ENCODE data around the gene SCUBE2. TPM values are rescaled to one million over a fixed set of nuclear protein-coding genes. Genes with fewer than 3 reads are reported as not detected.

The SCUBE2 gene
- total and polyA plus RNA-seq, 4 donors: 2.6 to 27.6 (median 4.0) TPM

DNA sequence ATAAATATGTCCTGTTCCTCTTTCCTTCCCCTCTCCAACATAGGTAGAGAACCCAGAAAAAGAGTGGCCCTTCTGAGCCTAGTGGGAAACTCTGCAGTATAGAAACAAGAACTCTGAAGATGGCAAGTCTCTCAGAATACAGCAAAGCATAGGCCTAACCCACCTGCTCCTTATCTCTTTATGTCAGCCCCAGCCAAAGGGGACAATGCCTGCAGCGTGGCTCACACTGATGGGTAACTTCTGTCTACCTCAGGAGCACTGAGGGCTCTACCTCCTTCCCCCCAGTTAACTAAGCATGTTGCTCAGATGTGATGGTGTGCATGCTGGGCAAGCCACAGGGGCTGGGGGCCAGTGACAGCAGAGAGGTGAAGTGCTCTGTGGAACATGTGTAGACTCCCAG is 82.7 kb downstream of the SCUBE2 start:
- Histone ChIP-seq H3K4me3 (no peak overlapping the region), H3K9me3 (ENCODE audit: control insufficient read depth in 4 of 4, insufficient read depth in 3 of 4, low read length in 3 of 4) (no peaks in the 10 kb centered on the region), H3K27me3 (ENCODE audit: control insufficient read depth in 3 of 3, insufficient read depth in 3 of 3, low read length in 2 of 3) (peaks cover 0 to 11% (median 5%) of the 10 kb centered on the region in 3 donors), H3K36me3 (ENCODE audit: control insufficient read depth in 4 of 4, insufficient read depth in 4 of 4, low read length in 4 of 4) (no peaks in the 10 kb centered on the region), H3K4me1 (ENCODE audit: control insufficient read depth in 5 of 5, insufficient read depth in 5 of 5, low read length in 5 of 5) (peaks cover 0 to 7% (median 0%) of the 10 kb centered on the region in 5 donors), H3K9ac (ENCODE audit: insufficient read depth in 1 of 2, low read length in 2 of 2) (no peak overlapping the region), H3K27ac (ENCODE audit: low read depth in 1 of 2, low read length in 1 of 2) (no peak overlapping the region)
- no peak for TF ChIP-seq CTCF (IDR thresholded peaks at IDR 0.05; ENCODE audit: control extremely low read depth, extremely low read depth)
- DNase-seq (no peak), ATAC-seq (ENCODE audit: insufficient read depth, low FRiP score) (no peak)
- WGBS, 2 donors: 76 to 100% methylated on average over 1 of the region's 1 CpG

- WGBS, 2 donors: 69 to 75% methylated on average over 3 of the region's 3 CpGs
- TF ChIP-seq CTCF (IDR thresholded peaks at IDR 0.05; ENCODE audit: control extremely low read depth, extremely low read depth): no peak
- ATAC-seq (ENCODE audit: insufficient read depth, low FRiP score): no peak
- Histone ChIP-seq H3K9me3 (ENCODE audit: control insufficient read depth in 4 of 4, insufficient read depth in 3 of 4, low read length in 3 of 4) (peaks cover 0 to 2% (median 0%) of the 10 kb centered on the region in 4 donors), H3K4me1 (ENCODE audit: control insufficient read depth in 5 of 5, insufficient read depth in 5 of 5, low read length in 5 of 5) (peaks cover 0 to 12% (median 2%) of the 10 kb centered on the region in 5 donors), H3K9ac (ENCODE audit: insufficient read depth in 1 of 2, low read length in 2 of 2) (no peak overlapping the region), H3K27ac (ENCODE audit: low read depth in 1 of 2, low read length in 1 of 2) (no peak overlapping the region), H3K36me3 (ENCODE audit: control insufficient read depth in 4 of 4, insufficient read depth in 4 of 4, low read length in 4 of 4) (no peaks in the 10 kb centered on the region), H3K4me3 (no peak overlapping the region), H3K27me3 (ENCODE audit: control insufficient read depth in 3 of 3, insufficient read depth in 3 of 3, low read length in 2 of 3) (peaks cover 0 to 15% (median 8%) of the 10 kb centered on the region in 3 donors)
- no peak for DNase-seq
Measured at GRCh38 chr11:9008011-9008550, 83.3 kb downstream of the SCUBE2 start.

DNA sequence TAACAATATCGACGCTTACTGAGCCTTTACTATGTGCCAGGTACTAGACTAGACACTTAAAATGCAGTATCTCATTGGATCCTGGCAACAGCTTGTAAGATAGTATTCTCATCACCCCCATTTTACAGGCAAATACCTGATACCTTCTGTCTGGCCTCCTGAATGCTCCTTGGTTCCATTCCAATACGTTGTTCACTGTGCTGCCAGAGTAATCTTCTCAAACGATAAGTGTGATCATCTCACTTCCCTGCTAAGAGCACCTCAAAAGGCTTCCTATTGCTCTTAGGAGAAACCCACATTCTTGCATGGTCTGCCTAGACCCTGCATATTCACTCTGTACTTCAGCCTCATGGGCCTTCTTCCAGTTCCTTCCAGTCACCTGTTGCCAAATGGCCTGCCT is 86.3 kb downstream of the SCUBE2 start:
- WGBS, 2 donors: 84 to 86% methylated on average over 4 of the region's 4 CpGs
- Histone ChIP-seq H3K9ac (ENCODE audit: insufficient read depth in 1 of 2, low read length in 2 of 2) (no peak overlapping the region), H3K27ac (ENCODE audit: low read depth in 1 of 2, low read length in 1 of 2) (no peak overlapping the region), H3K36me3 (ENCODE audit: control insufficient read depth in 4 of 4, insufficient read depth in 4 of 4, low read length in 4 of 4) (no peaks in the 10 kb centered on the region), H3K27me3 (ENCODE audit: control insufficient read depth in 3 of 3, insufficient read depth in 3 of 3, low read length in 2 of 3) (peaks cover 0 to 22% (median 21%) of the 10 kb centered on the region in 3 donors), H3K4me1 (ENCODE audit: control insufficient read depth in 5 of 5, insufficient read depth in 5 of 5, low read length in 5 of 5) (peaks cover 0 to 15% (median 3%) of the 10 kb centered on the region in 5 donors), H3K4me3 (no peak overlapping the region), H3K9me3 (ENCODE audit: control insufficient read depth in 4 of 4, insufficient read depth in 3 of 4, low read length in 3 of 4) (peaks cover 0 to 2% (median 0%) of the 10 kb centered on the region in 4 donors)
- DNase-seq (no peak), ATAC-seq (ENCODE audit: insufficient read depth, low FRiP score) (no peak)
- no peak for TF ChIP-seq CTCF (IDR thresholded peaks at IDR 0.05; ENCODE audit: control extremely low read depth, extremely low read depth)
